Measurements from ENCODE around the gene MTURN.
A peak's percentile ranks its signal among the peaks of the same experiment; 100 is the strongest.

MTURN gene

GRCh38 chr7:30201921-30202320 lies 67.1 kb downstream of the MTURN start:
- TF ChIP-seq CTCF (conservative IDR thresholded peaks at IDR 0.05; ENCODE audit: low read depth, low read length) = no peak
- no peak overlapping the region for H3K4me3 ChIP-seq (ENCODE audit: low read length)
- DNase-seq (ENCODE audit: low read depth) = no peak

- no peak for TF ChIP-seq CTCF (conservative IDR thresholded peaks at IDR 0.05; ENCODE audit: low read depth, low read length)
- DNase-seq (ENCODE audit: low read depth) = no peak
- H3K4me3 ChIP-seq (ENCODE audit: low read length) = no peak overlapping the region
These were observed 67.9 kb downstream of the MTURN start for GRCh38 chr7:30202671-30203070.

DNA sequence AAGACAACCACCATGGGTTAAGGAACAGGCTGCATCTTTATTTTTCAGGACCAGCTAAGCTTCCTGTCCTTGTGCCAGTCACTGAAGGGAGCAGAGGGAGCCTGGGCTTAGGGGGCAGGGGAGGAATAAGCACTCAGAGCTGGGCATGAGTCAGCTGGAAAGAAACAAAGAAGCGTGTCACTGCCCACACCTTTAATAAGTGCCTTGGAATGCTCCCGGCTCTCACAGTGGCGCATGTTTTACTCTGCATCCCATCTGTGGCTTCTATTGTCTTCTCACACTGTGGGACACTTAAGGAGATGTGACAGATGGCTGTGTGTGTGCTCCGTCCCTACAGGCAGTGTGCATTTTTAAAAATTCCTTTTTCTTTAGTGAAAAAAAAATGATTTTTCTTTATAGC lies 71.7 kb downstream of the MTURN start:
- H3K4me3 ChIP-seq (ENCODE audit: low read length) = no peak overlapping the region
- DNase-seq (ENCODE audit: low read depth) = peak; percentile 81
- no peak for TF ChIP-seq CTCF (conservative IDR thresholded peaks at IDR 0.05; ENCODE audit: low read depth, low read length)

DNA sequence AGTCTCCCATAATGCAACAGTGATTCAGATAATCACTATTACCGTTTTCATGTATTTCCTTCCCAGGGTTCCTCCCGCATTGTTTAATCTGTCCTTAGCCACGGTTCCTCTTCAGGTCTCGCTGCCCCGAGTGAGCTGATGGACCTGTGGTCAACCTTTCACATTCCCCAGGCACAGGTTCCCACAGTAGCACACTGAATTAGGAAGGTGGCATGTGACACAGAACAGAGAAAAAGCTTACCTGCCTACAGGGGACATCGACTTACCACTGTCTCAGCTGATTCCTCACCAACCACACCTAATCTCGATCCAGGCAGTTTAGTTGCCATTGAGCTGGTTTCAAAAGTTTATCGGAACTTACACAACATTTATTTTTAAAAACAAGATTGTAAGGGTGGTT lies 72.2 kb downstream of the MTURN start:
- no peak overlapping the region for H3K4me3 ChIP-seq (ENCODE audit: low read length)
- no peak for TF ChIP-seq CTCF (conservative IDR thresholded peaks at IDR 0.05; ENCODE audit: low read depth, low read length)
- no peak for DNase-seq (ENCODE audit: low read depth)

GRCh38 chr7:30207376-30207775 lies 72.6 kb downstream of the MTURN start:
- DNase-seq (ENCODE audit: low read depth) = no peak
- TF ChIP-seq CTCF (conservative IDR thresholded peaks at IDR 0.05; ENCODE audit: low read depth, low read length) = no peak
- no peak overlapping the region for H3K4me3 ChIP-seq (ENCODE audit: low read length)

GRCh38 chr7:30209951-30210350 lies 75.2 kb downstream of the MTURN start:
- H3K4me3 ChIP-seq (ENCODE audit: low read length) = no peak overlapping the region
- DNase-seq (ENCODE audit: low read depth) = no peak
- no peak for TF ChIP-seq CTCF (conservative IDR thresholded peaks at IDR 0.05; ENCODE audit: low read depth, low read length)
